Kidney glomerular epithelial cell (primary cell): ENCODE data around the gene TNMD.
"Not testable (repeated sequence)": the region's sequence is repeated elsewhere in the genome, so short reads cannot be mapped to it uniquely, and the experiment has no call there.

Experiments
- DNase-seq: peaks from one replicate; lab custom pipeline; 2025; lab: John Stamatoyannopoulos, UW

The TNMD gene

DNA sequence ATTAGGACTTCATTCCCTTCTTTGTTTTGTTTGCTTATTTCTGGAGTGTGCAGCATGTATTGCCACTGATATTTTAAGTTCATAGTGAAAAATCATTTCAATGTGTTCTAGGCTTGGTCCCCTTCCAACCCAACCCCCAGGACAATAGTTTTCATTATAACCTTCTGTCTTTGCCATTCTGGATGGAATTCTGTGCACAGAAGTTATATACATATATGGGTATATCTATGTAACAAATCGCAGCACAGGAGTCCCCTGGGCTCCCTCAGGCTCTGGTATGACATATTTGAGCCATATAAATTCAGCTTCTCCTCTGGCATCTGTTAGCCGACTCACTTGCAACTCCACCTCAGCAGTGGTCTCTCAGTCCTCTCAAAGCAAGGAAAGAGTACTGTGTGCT, at the start of gene TNMD:
TNMD (plus strand) TSS at position 326 of the 400 bp plus-strand sequence. CDS start 83 bp downstream, outside the sequence.
- no peak for DNase-seq

DNA sequence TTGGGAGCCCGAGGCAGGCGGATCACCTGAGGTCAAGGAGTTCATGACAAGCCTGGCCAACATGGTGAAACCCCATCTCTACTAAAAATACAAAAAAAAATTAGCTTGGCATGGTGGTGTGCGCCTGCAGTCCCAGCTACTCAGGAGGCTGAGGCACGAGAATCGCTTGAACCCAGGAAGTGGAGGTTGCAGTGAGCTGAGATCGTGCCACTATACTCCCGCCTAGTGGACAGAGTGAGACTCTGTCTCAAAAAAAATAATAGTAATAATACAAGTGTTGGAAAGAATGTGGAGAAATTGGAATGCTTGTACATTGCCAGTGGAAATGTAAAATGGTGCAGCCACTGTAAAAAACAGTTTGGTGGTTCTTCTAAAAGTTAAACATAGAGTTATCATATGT, 19.2 kb upstream of the TNMD start:
- not testable (repeated sequence) for DNase-seq

DNA sequence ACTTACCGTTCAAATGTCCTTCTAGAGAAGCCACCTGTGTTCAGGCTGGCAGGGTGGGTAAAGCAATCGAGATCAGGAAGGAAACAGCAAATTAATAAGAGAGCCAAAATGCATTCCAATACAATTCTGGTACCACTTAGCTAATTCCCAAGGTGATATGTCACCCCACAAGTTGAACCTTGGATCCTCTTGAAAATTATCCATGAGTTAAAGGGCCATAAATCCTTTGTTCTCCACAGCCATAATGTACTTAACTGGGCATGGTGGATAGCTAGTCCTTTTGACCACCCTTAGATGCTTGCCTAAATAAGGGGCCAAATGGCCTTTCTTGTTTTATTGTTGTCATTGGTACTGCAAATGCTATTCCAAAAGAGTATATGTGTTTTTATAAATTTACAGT, 2.0 kb downstream of the TNMD start:
- no peak for DNase-seq

DNA sequence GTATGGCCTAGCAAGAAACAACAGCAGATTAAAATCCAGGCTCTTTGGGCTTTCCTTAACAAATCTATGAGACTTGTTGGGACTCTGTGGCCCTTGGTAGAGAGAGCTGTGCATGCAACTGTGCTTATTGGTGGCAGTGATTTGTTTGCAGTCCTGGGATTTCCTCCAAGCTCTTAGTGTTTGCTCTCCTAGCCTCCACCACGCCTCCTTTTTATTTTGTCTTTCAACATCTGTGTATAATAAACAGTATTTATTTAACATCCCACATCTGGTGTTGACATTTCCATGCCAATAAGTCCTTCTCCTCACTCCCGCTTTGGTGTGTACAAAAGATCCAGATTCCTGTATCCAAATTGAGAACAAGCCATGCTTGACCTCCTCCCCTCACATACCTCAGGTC, 3.1 kb downstream of the TNMD start:
- no peak for DNase-seq

DNA sequence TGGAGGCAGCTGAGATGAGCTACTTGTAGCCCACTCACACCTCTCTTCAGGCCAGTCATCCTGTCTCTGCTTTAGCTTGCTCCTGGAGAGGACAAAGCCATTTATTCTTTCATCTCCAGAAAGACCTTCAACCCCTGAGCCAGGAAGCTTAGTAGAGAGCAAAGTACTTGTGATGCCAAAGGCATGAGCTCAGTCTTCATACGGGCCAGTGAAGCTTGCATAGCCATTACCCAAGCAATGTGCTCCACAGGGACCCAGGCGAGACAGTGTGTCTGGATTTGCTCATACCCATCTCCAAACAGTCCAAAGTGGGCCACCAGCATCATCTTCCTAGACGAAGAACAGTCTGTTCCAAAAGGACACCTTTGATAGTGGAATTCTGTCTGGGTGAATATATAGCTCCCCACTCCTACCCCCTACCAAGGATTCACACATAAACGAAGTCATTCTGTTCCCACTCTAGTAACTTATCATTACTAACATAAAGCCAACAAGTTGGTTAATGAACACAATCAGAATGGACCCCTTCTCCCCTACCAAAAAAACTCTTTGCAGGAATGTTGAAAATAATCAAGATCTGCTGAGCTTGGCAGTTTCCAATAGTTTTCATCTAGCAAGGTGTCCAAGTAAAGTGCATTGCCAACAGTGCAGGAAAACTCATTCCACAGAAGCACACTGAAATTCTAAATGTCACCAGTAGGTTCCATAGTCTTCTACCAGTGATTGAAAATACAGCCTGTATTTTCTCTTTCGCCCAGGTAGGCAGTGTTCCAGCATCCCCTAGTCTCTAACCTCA, 6.7 kb downstream of the TNMD start:
- no peak for DNase-seq

DNA sequence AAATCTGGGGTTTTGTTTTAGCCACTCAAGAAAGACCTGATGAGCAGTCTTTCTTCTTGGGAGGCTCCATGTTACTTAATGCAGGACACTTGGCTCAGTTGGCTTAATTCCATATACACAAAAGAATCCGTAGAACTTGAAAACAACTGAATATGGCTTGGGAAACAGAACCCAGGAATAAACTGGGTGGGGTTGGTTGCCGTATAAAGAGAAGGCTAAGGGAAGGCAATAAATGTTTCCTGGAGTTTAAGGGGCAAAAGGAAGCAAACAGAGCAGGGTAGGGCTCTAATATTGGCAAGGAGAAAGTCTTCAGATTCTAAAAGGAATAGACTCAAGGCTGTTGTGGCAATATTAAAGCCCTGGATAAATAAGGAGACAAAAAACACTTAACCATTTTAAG, 8.4 kb downstream of the TNMD start:
- no peak for DNase-seq

DNA sequence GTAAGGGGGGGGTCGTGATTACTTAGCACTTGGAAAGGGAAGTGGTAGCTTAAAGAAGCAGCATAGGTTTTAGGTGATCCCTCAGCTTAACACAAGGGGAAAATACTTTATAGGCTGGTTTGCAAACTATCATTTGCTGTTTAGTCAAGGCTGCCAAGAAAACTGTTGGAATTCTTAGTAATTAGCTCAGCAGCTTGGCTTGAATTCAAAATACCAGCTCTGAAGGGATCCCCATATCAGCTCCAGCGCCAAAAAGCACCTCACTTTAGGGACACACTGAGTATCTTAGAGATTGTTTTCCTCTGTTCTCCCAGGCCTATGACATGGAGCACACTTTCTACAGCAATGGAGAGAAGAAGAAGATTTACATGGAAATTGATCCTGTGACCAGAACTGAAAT, 8.8 kb downstream of the TNMD start:
- no peak for DNase-seq

DNA sequence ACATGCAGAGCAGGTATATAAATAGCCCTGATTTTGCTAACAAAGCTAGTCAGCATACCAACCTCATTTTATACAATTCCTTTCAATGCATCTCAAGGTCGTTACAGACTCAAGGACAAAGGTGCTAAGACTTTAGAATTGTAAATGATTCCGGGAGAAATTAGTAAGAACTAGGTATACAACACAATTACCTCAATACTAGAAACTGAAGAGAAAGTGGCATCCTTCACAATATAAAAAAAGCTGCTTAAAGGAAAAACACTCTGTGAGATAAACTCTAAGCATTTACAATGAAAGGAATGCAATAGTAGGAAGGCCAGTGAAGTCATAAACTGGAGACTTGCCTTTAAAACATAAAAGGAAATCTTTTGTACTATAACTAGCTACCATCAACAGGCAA, 11.9 kb downstream of the TNMD start:
- no peak for DNase-seq

DNA sequence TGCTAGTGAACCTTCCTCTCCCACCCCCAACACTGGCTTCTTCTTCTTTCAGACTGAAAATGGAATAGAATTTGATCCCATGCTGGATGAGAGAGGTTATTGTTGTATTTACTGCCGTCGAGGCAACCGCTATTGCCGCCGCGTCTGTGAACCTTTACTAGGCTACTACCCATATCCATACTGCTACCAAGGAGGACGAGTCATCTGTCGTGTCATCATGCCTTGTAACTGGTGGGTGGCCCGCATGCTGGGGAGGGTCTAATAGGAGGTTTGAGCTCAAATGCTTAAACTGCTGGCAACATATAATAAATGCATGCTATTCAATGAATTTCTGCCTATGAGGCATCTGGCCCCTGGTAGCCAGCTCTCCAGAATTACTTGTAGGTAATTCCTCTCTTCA, 14.7 kb downstream of the TNMD start:
- no peak for DNase-seq

DNA sequence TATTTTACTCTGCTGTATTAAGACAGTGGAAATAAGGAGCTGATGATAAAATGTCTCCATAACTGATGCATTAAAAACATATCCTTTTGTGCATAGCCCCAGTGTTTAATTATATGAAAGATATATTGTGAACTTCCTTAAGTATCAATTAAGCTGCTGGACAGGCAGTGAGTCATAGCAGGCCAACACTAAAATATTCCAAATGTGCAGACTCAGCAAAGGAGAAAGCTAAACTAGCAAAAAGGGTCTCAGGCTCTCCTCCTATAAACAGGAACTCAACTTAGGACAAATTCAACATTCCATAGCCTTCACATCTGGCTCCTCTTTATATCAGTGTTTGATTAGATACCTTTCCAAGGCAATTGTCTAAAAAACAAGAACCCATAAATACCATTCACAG, 15.6 kb downstream of the TNMD start:
- no peak for DNase-seq

DNA sequence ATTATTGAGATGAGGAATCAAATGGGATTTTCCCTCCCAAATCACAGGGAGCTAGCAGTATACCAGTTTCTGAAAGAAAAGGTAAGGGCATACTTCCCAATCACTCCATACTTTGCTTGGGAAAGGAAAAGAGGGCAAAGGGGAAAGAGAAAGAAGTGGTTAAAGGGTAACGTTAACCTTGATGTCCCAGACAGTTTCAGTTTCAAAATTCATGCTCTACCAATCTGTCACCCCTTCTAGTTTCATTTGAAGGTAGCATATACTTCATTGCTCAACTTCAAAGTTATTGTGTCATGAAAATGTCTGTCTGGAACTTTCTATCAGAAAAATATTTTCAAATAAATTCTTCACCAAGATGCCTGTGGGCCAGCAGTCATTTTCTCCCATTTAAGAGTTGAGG, 16.0 kb downstream of the TNMD start:
- no peak for DNase-seq

DNA sequence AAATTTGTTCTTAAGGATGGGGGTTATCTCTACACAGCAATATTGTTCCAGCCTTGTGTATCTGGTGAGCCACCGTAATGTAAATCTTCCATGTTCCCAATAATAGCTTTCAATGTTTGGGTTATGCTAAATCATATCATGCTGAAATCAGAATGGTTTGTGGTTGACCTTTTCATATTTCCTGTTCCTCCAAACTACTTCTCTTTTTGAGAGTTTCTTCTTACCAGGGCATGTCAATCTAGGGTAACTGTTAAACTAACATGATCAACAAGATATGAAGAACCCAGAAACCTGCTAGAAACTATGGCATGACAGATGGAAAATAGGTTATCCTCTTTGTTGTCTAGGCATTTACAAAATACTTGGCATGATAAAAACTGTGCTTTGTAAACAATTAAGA, 22.0 kb downstream of the TNMD start:
- DNase-seq = no peak

DNA sequence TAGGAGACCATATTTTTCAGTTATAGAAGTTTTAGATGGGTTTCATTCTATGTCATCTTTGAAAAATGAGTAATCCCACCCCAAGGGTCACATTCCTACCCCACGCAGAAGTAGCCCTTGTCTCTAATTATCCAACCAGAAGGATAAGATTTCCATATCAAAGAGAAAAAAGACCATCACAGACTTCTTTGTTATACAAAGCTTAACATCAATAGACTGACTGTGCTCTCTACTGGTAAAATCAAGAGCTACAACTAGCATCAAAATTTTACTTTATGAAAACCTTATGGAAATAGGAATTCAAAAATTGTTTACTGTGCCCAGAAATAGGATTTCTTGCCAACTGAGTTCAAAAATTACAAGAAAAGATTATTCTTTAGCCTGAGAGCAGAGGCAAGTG, 24.9 kb downstream of the TNMD start:
- DNase-seq = no peak

DNA sequence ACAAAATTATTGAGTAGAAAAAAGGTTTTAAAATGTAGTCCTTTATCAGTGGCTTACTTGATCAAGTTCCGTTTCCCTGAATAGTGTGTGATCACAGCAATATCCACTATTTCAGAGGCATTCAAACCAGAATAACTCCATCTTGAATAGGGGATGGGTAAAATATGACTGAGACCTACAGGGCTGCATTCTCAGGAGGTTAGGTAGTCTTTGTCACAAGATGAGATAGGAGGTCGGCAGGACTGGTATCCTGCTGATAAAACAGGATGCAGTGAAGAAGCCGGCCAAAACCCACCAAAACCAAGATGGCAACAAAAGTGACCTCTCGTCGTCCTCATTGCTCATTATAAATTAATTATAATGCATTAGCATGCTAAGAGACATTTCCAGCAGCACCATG, 27.2 kb downstream of the TNMD start:
- DNase-seq = no peak

DNA sequence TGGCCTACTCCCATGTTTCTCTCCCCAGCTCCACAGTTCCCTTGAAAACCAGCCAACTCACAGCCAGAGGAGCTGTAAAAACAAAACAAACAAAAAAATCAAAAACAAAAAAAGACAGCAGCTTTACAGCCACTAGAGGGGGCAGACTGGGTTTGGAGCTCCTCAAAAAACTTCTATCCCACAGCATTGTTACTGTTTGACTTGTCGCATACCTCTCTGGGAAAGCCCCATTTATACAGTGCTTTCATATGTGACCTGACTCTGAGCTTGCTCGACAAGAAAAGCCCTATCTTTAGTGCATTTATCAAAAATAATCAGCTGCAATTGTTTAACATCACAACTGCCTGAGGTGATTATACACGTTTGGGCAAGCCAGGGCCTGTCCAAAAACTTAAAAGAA, 30.3 kb downstream of the TNMD start:
- peak; percentile 49 for DNase-seq

DNA sequence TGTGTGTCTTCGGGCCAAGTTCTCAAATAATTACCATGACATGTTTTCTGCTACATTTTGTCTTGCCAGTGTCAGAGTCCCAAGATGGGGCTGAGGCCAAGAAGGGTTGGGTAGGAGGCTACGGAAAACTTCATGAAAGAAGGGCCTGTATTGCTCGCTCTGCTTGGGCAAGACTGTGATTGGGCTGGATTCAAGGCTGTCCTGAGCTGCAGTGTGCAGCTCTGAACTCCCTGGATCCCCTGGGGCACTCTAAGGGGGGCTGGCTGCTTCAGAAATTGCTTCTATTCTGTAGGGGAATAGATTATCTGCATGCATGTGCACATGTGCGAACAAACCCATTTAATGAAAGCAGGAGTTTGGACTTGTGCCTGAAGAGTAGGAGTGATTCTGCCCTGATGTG, 38.3 kb downstream of the TNMD start:
- DNase-seq = no peak

DNA sequence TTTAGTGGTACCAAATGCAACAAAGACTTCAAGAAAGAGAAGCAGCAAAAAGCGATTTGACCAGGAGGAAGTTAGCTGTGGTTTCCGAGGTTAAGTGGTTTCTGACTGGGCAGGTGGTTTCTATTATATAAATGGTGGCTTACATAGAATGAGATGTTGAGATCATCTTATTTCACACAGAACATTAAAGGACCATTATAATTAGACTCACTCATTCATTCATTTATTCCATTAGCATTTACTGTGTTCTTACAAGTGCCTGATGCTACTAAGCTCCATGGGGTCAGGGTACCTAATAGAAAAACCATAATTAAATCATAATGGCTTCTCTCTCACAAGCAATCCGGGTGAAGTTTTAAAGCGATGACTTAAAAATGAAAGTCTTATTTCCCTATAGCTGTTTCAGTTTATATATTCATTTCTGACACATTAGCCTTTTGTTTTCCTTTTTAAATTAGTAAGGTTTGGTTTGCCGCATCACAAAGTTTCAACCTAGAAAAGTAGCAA, 41.3 kb downstream of the TNMD start:
- no peak for DNase-seq

DNA sequence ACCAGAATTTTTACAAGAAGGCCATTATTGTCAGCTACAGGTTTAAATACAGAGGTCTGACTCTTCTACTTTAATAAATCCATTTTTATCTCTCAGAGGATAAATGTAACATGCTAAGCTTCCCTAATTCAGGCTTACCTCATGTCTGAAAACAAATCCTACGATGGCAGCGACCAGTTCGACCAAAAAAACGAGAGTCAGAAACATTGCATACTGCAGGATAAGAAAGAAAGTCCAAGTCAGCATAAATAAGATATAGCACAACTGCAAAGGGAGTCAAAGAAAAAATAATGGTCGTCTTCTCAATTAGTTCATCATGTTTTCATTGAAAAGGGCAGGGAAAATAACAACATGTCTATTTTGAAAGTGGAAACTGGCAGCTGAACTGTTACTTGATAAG, 50.3 kb downstream of the TNMD start:
- no peak for DNase-seq

DNA sequence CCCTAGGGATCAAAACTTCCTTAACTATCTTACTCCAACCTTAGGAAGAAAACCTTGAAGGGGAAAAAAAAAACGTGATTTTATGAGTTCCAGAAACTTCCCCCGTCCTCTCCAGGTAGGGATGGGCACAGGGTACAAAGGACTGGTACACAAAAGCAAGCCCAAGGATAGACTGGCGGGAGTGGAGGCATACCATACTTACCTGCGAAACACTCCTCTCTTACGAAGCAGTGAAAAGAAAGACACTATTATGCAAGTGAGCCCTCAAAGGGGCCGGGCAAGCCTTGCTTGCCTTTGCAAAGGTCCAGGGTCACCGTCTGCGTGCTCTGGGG, 51.2 kb downstream of the TNMD start:
- DNase-seq = no peak

DNA sequence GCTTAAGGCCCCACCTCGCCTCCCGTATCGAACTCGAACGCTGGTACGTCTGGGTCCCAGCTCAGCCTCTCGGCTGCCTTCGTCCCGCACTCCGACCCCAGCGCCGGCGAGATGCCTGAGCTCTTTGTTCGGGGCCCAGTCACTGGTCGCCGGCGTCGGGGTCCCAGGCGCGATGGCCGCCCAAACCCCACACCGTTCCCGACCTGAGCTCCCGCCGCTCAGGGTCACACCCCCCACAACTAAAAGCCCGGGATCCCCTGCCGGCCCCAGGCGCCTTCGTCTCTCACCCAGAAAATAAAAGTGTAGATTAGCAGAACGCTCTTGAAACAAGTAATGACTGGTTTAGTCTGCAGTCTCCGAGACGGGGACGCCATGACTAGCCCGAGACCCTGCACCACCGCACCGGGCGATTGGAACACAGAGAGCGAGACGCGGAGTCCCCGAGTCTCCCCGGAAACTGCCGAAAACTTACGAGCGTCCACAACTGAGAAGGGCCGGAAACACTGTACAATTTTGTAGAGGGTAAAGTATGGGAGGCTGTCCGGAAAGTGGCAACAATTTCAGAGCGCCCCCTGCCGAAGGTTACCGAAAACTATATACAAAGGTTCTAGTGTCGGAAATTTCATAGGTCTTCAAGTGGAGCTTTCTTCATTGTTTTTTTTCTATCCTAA, 51.7 kb downstream of the TNMD start, which contains the start of gene TSPAN6:
TSPAN6 (minus strand) TSS at position 486 of the 671 bp plus-strand sequence; CDS start at position 374, 112 bp downstream.
- peak; percentile 62 for DNase-seq

DNA sequence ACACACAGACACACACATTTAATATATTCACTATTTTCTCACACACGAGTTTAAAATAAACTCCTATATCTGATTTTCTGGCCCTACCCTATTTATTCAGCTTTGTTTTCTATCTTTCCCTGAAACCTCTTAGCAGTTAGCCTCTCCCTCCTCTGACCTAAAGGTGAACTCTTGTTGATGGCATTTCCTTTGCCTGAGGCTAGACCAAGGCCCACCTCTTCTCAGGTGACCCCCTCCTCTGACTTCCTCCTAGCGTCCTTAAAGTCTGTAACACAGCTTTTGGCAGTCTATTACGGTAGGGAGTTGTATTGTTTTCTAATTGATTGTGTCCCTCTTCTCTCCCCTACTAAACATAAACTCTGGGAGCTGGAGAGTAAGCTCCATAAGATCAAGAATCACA, 57.6 kb downstream of the TNMD start:
- DNase-seq = no peak

DNA sequence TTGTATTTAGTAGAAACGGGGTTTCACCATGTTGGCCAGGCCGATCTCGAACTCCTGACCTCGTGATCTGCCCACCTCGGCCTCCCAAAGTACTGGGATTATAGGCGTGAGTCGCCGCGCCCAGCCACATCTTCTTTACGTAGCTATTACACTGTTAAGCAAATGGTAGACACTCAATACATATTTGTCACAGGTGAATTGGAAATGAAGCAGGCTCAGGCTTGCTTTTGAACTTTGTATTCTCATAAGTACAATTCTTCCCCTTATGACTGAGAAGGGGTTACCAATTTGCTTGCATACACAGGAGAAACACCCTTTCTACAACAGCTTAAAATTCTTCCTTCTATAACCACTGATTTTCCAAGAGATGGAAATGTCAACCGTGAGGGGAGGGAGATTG, 58.5 kb downstream of the TNMD start:
- no peak for DNase-seq
